ENCODE data around the gene CCK.

DNA sequence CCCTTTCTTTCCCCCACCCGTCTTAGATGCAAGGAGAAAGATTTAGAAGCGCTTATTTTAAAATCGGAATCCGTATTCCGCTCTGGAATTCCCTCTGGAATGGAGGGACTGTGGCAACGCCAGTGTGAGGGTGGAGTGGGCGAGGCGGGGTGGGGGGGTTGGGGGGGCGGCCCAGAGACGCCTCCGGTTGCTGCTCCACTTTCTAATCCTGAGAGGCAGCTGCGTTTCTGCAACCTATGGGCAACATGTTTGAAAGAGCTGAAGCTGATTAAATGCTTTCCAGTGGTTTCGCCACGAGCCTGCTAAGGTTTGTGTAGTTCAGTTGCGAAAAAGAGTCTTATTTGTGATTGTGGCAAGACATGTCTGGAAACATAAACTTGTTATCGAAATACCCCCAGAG lies at the start of gene CCK:
- TF ChIP-seq, protein P1, sequence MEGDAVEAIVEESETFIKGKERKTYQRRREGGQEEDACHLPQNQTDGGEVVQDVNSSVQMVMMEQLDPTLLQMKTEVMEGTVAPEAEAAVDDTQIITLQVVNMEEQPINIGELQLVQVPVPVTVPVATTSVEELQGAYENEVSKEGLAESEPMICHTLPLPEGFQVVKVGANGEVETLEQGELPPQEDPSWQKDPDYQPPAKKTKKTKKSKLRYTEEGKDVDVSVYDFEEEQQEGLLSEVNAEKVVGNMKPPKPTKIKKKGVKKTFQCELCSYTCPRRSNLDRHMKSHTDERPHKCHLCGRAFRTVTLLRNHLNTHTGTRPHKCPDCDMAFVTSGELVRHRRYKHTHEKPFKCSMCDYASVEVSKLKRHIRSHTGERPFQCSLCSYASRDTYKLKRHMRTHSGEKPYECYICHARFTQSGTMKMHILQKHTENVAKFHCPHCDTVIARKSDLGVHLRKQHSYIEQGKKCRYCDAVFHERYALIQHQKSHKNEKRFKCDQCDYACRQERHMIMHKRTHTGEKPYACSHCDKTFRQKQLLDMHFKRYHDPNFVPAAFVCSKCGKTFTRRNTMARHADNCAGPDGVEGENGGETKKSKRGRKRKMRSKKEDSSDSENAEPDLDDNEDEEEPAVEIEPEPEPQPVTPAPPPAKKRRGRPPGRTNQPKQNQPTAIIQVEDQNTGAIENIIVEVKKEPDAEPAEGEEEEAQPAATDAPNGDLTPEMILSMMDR (conservative IDR thresholded peaks at IDR 0.05) = no peak
- TF ChIP-seq ZFX (IDR thresholded peaks at IDR 0.05) = no peak

Measured in C4-2B (cell line).